HepG2 (cell line): ENCODE measurements around the gene YPEL3. TPM values are rescaled to one million over a fixed set of nuclear protein-coding genes. Genes with fewer than 3 reads are reported as not detected.

Experiments
- ATAC-seq: fragments of 200-7000 bp; cut with Tn5 transposase; 3 replicates; pipeline ENCODE4 v1.9.1; 2020; ENCODE audit warnings: mild to moderate bottlenecking, moderate library complexity
- BruUV-seq: library from RNA; stranded (reverse); fragments of 400-500 nt; replicated peaks from 2 replicates; lab custom pipeline; 2021; lab: Mats Ljungman, UMichigan
- CTCF ChIA-PET: fragments of 300-600 bp; formaldehyde crosslinking; extraction: SDS; loops from one replicate; lab custom pipeline; 2021; ENCODE audit warnings: low total read pairs, inconsistent platforms, low intra/inter-chr PET ratio; lab: Yijun Ruan, JAX
- POLR2A ChIA-PET: fragments of 350-600 bp; sonication (Branson Sonifier 250); formaldehyde crosslinking; loops from one replicate; lab custom pipeline; 2020; ENCODE audit warnings: antibody characterized with exemption, inconsistent platforms; lab: Yijun Ruan, JAX
- DNase-seq: peaks from one replicate; pipeline ENCODE4 v3.0.0-alpha.2; 2015; ENCODE audit warnings: low spot score
- FAIRE-seq: peaks from 3 replicates; lab custom pipeline; 2011; peaks lifted over from hg19 to GRCh38; lab: Jason Lieb, UNC
- H2AFZ ChIP-seq: one replicate; pipeline ENCODE4 v1.6.1; 2011; ENCODE audit warnings: low read length, inconsistent platforms
- H3K27ac ChIP-seq: fragments of 300-600 bp; 3 replicates; pipeline ENCODE4 v1.8.0; 2011; ENCODE audit warnings: mixed run types, mild to moderate bottlenecking, mixed read lengths, low read length, inconsistent platforms; ENCODE audit not compliant: insufficient read depth; ENCODE audit errors: extremely low read length
- H3K27me3 ChIP-seq, 2 experiments: fragments of 200-600 bp in 1 of 2; 2 replicates in 1 of 2; 3 replicates in 1 of 2; pipeline versions ENCODE4 v1.6.0 to v1.8.0; 2011; ENCODE audit warnings: low read length in 2 of 2, mild to moderate bottlenecking in 2 of 2, moderate library complexity in 2 of 2, inconsistent platforms in 1 of 2; ENCODE audit not compliant: insufficient read depth in 2 of 2, control insufficient read depth in 1 of 2
- H3K36me3 ChIP-seq, 2 experiments: fragments of 200-600 bp in 1 of 2; replicated peaks in 1 of 2; 2 replicates in 1 of 2; 3 replicates in 1 of 2; pipeline versions ENCODE4 v1.5.1 to v1.8.0; 2011; ENCODE audit warnings: low read length in 2 of 2, inconsistent platforms in 1 of 2; ENCODE audit not compliant: insufficient read depth in 2 of 2, control insufficient read depth in 1 of 2
- H3K4me1 ChIP-seq: 2 replicates; pipeline ENCODE4 v1.5.1; 2012; ENCODE audit warnings: low read length, inconsistent platforms; ENCODE audit not compliant: insufficient read depth
- H3K4me2 ChIP-seq: 2 replicates; pipeline ENCODE4 v1.6.0; 2011; ENCODE audit warnings: low read depth, low read length, inconsistent platforms
- H3K4me3 ChIP-seq, 3 experiments: fragments of 200-600 bp in 1 of 3; sonication (generic), shearing (Covaris generic) in 1 of 3; replicated peaks in 1 of 3; 2 replicates each; pipeline ENCODE4 v1.5.1; 2011 to 2016; ENCODE audit warnings: low read length in 3 of 3, inconsistent platforms in 2 of 3, low read depth in 2 of 3, mild to moderate bottlenecking in 2 of 3, control low read depth in 1 of 3, mixed read lengths in 1 of 3; ENCODE audit not compliant: insufficient read depth in 1 of 3
- H3K79me2 ChIP-seq: one replicate; pipeline ENCODE4 v1.6.1; 2011; ENCODE audit warnings: low read length, inconsistent platforms; ENCODE audit not compliant: insufficient read depth
- H3K9ac ChIP-seq: 2 replicates; pipeline ENCODE4 v1.6.0; 2011; ENCODE audit warnings: mild to moderate bottlenecking, low read depth, low read length, inconsistent platforms; ENCODE audit not compliant: insufficient read depth
- H3K9me3 ChIP-seq: 2 replicates; pipeline ENCODE4 v1.5.1; 2012; ENCODE audit warnings: mild to moderate bottlenecking, low read length
- H4K20me1 ChIP-seq: 2 replicates; pipeline ENCODE4 v1.6.0; 2011; ENCODE audit warnings: inconsistent platforms, mild to moderate bottlenecking, low read length, moderate library complexity; ENCODE audit not compliant: insufficient read depth
- ASH2L ChIP-seq: fragments of 300-600, 200-600 bp; sonication (generic); IDR thresholded peaks from 2 replicates; pipeline ENCODE4 v1.7.0; 2017; ENCODE audit warnings: low read depth, mild to moderate bottlenecking, moderate library complexity, mixed read lengths, low read length; ENCODE audit not compliant: insufficient read length
- CEBPG ChIP-seq: IDR thresholded peaks from 2 replicates; pipeline ENCODE4 v1.6.1; 2016
- GZF1 ChIP-seq: sonication (generic); formaldehyde crosslinking; IDR thresholded peaks from 2 replicates; pipeline ENCODE4 v1.5.1; 2020; ENCODE audit warnings: mild to moderate bottlenecking, missing genetic modification reagents
- HNRNPK ChIP-seq: fragments of 200-400 bp; formaldehyde crosslinking; IDR thresholded peaks from 2 replicates; pipeline ENCODE4 v1.6.1; 2018; ENCODE audit warnings: low read length, low read depth, moderate library complexity, mild to moderate bottlenecking; ENCODE audit not compliant: poor library complexity, severe bottlenecking
- KMT2A ChIP-seq: sonication (generic); formaldehyde crosslinking; IDR thresholded peaks from 2 replicates; pipeline ENCODE4 v1.4.0; 2020; ENCODE audit warnings: missing genetic modification reagents
- RBM22 ChIP-seq: fragments of 200-400 bp; formaldehyde crosslinking; optimal IDR thresholded peaks from 2 replicates; pipeline ENCODE3; 2017; ENCODE audit warnings: mild to moderate bottlenecking, low read length, moderate library complexity
- SIX4 ChIP-seq: sonication (generic); formaldehyde crosslinking; IDR thresholded peaks from 2 replicates; pipeline ENCODE4 v1.4.0; 2020; ENCODE audit warnings: missing genetic modification reagents
- SMARCC2 ChIP-seq: fragments of 450-650 bp; IDR thresholded peaks from 2 replicates; pipeline ENCODE4 v1.6.1; 2017; ENCODE audit warnings: antibody characterized with exemption, mild to moderate bottlenecking
- TARDBP ChIP-seq: sonication (generic); formaldehyde crosslinking; IDR thresholded peaks from 2 replicates; pipeline ENCODE4 v1.8.0; 2022; ENCODE audit warnings: mild to moderate bottlenecking, missing genetic modification reagents
- ZNF253 ChIP-seq: sonication (generic); formaldehyde crosslinking; IDR thresholded peaks from 2 replicates; pipeline ENCODE4 v1.8.0; 2022; ENCODE audit warnings: mild to moderate bottlenecking, missing genetic modification reagents, borderline replicate concordance
- ZNF296 ChIP-seq: sonication (generic); formaldehyde crosslinking; conservative IDR thresholded peaks from 2 replicates; pipeline ENCODE4 v1.5.0; 2020; ENCODE audit warnings: mild to moderate bottlenecking, missing genetic modification reagents
- ZNF382 ChIP-seq: sonication (generic); formaldehyde crosslinking; IDR thresholded peaks from 2 replicates; pipeline ENCODE4 v1.5.0; 2020; ENCODE audit warnings: missing genetic modification reagents, mild to moderate bottlenecking, borderline replicate concordance
- WGBS: methylation state at CpG from one replicate; pipeline ENCODE4 v1.1.6; 2017; ENCODE audit warnings: low lambda C conversion rate; 5-methylcytosine and 5-hydroxymethylcytosine counted together
- in situ Hi-C: cut with HindIII; loops from 2 replicates; pipeline ENCODE4 v1.10.0; 2017; ENCODE audit warnings: low pct_unique_long_range_greater_than_20kb; ENCODE audit not compliant: extremely low pct_ligation_motif_present
- intact Hi-C: fragments of 100-400 bp; cut with micrococcal nuclease; formaldehyde crosslinking; loops from one replicate; pipeline ENCODE4 v1.10.0; 2022; ENCODE audit not compliant: unreplicated experiment
- polyA plus RNA-seq, 8 experiments: library from polyadenylated mRNA; depleted of rRNA in 3 of 8; stranded (reverse) in 7 of 8; unstranded in 1 of 8; fragments of >200 nt; fragmentation: Illumina TruSeq in 4 of 8; extraction: Trizol in 4 of 8; gene quantifications; 2 replicates each; pipeline versions ENCODE4 v1.2.1 to v1.2.3, GENCODE V29; 2011 to 2016; ENCODE audit warnings: low read depth in 4 of 8, missing spikeins in 1 of 8, mixed read lengths in 1 of 8; ENCODE audit not compliant: insufficient read depth in 1 of 8
- total RNA-seq, 5 experiments: library from RNA; depleted of rRNA; stranded (reverse); fragments of >200 nt; fragmentation: Illumina TruSeq; extraction: Trizol; gene quantifications; 2 replicates each; pipeline ENCODE4 v1.2.3, GENCODE V29; 2016; ENCODE audit warnings: low read depth in 1 of 5
- TF ChIP-seq, protein P1 (sequence below): sonication (generic); formaldehyde crosslinking; IDR thresholded peaks from 2 replicates; pipeline ENCODE4 v1.4.0; 2020; ENCODE audit warnings: missing genetic modification reagents
- TF ChIP-seq, protein P2 (sequence below): sonication (generic); formaldehyde crosslinking; IDR thresholded peaks from 2 replicates; pipeline ENCODE4 v1.5.0; 2020; ENCODE audit warnings: missing genetic modification reagents

YPEL3 gene
- total and polyA plus RNA-seq, 2 of the 13 experiments (the other 11 are each of a cell fraction or from before 2014, with no cell fraction given) = 5.4 to 47.0 TPM

DNA sequence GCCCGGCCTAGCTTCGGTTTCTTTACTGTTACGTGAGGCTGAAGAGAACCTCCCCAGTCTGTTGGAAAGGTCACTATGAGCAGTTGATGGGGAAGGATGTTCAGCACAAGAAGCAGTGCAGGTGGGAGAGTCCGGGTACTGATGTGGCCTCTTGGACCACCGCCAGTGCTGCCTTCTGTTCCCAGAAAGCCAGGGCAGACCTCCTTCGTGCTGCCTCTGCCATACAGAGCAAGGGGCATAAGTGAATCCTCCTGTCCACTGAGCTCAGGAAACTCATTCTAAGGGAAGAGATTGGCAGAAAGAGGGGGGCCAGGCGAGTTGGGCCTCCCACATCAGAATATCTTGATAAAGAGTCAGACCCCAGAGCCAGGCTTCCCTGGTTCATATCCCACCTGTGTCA is 16.5 kb downstream of the YPEL3 start:
- no TSS peak for BruUV-seq
- POLR2A ChIA-PET = interaction anchor here (0.9 to 4.4 kb wide), 3 partner anchors 9 to 15 kb away, joined by 3 to 28 read pairs (median 14); partner anchors contain the start of genes ALDOA and TBX6

DNA sequence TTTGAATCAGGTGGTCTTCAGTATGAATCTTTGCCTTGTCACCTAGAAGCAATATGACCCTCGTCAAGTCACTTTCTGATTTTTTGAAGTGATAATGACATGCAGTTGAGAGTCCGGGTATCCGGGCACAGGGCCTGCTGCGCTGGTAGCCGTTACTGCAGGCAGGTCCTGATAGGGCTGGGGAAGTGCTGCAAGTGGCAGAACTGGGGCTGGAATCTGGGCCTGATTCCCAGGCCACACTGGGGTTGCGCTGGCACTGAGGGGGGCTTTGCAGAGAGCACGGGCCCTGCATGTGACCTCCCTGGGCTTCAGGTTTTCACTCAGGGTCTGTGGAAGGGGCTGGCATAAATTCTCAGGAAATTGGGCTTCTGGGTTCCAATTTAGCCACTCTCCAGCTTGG is 17.3 kb downstream of the YPEL3 start:
- H3K4me1 ChIP-seq = peaks cover 68% of the 10 kb centered on the region
- H4K20me1 ChIP-seq = peaks cover 14% of the 10 kb centered on the region
- WGBS = 91% methylated on average over 5 of the region's 7 CpGs
- no peaks in the 10 kb centered on the region; a peak in 1 of 5 replicates for H3K27me3 ChIP-seq
- no peak for DNase-seq
- no peak overlapping the region for H3K9ac ChIP-seq
- ChIA-PET CTCF (no interaction called here), POLR2A (interaction anchor here (0.9 to 4.4 kb wide), 4 partner anchors 8 to 14 kb away, joined by 3 to 28 read pairs (median 8); partner anchors contain the start of genes ALDOA and TBX6)
- no peak for ATAC-seq
- no TSS peak for BruUV-seq
- no peaks in the 10 kb centered on the region for H3K9me3 ChIP-seq
- FAIRE-seq = no peak
- peaks cover 25 to 50% of the 10 kb centered on the region in 2 experiments for H3K36me3 ChIP-seq
- TF ChIP-seq TARDBP (CRISPR knock-in tag) = no peak
- 0 out of 2 replicates have a peak, but pooled peaks have one; percentile 20 for TF ChIP-seq KMT2A (CRISPR knock-in tag)
- TF ChIP-seq ZNF253 (CRISPR knock-in tag) = 0 out of 2 replicates have a peak, but pooled peaks have one; percentile 45
- TF ChIP-seq, protein P1, sequence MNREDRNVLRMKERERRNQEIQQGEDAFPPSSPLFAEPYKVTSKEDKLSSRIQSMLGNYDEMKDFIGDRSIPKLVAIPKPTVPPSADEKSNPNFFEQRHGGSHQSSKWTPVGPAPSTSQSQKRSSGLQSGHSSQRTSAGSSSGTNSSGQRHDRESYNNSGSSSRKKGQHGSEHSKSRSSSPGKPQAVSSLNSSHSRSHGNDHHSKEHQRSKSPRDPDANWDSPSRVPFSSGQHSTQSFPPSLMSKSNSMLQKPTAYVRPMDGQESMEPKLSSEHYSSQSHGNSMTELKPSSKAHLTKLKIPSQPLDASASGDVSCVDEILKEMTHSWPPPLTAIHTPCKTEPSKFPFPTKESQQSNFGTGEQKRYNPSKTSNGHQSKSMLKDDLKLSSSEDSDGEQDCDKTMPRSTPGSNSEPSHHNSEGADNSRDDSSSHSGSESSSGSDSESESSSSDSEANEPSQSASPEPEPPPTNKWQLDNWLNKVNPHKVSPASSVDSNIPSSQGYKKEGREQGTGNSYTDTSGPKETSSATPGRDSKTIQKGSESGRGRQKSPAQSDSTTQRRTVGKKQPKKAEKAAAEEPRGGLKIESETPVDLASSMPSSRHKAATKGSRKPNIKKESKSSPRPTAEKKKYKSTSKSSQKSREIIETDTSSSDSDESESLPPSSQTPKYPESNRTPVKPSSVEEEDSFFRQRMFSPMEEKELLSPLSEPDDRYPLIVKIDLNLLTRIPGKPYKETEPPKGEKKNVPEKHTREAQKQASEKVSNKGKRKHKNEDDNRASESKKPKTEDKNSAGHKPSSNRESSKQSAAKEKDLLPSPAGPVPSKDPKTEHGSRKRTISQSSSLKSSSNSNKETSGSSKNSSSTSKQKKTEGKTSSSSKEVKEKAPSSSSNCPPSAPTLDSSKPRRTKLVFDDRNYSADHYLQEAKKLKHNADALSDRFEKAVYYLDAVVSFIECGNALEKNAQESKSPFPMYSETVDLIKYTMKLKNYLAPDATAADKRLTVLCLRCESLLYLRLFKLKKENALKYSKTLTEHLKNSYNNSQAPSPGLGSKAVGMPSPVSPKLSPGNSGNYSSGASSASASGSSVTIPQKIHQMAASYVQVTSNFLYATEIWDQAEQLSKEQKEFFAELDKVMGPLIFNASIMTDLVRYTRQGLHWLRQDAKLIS (CRISPR knock-in tag) = no peak
- peak overlapping the region; percentile 91; the same call in 1 of the 2 replicates for H3K4me2 ChIP-seq
- H2AFZ ChIP-seq = no peak overlapping the region
- no peak overlapping the region for H3K27ac ChIP-seq
- in situ Hi-C loops (loop anchor here (25.0 kb wide), 1 partner anchor 559 kb away; no protein-coding TSS in a partner anchor), intact Hi-C loops (no loop called here)
- H3K79me2 ChIP-seq = peaks cover 51% of the 10 kb centered on the region
- H3K4me3 ChIP-seq = no peak overlapping the region; a peak in 1 of 6 replicates

More for the DNA sequence above, 16.5 kb downstream of the YPEL3 start:
- in situ Hi-C loops (loop anchor here (25.0 kb wide), 1 partner anchor 558 kb away; no protein-coding TSS in a partner anchor), intact Hi-C loops (no loop called here)
- no peak overlapping the region for H3K27ac ChIP-seq
- peaks cover 31 to 57% of the 10 kb centered on the region in 2 experiments for H3K36me3 ChIP-seq
- H3K9ac ChIP-seq = no peak overlapping the region; the same call in 1 of the 2 replicates
- H4K20me1 ChIP-seq = peaks cover 14% of the 10 kb centered on the region
- H2AFZ ChIP-seq = no peak overlapping the region
- FAIRE-seq (no peak), DNase-seq (no peak), ATAC-seq (no peak)
- peaks cover 51% of the 10 kb centered on the region for H3K79me2 ChIP-seq
- H3K9me3 ChIP-seq = no peaks in the 10 kb centered on the region
- no peaks in the 10 kb centered on the region; a peak in 1 of 5 replicates for H3K27me3 ChIP-seq
- H3K4me2 ChIP-seq = no peak overlapping the region
- TF ChIP-seq SIX4 (CRISPR knock-in tag) (no peak), RBM22 (no peak), ZNF296 (CRISPR knock-in tag) (no peak), SMARCC2 (no peak), HNRNPK (no peak), ASH2L (no peak), ZNF382 (CRISPR knock-in tag) (no peak), CEBPG (CRISPR knock-in tag) (no peak), GZF1 (CRISPR knock-in tag) (no peak)
- TF ChIP-seq, protein P2, sequence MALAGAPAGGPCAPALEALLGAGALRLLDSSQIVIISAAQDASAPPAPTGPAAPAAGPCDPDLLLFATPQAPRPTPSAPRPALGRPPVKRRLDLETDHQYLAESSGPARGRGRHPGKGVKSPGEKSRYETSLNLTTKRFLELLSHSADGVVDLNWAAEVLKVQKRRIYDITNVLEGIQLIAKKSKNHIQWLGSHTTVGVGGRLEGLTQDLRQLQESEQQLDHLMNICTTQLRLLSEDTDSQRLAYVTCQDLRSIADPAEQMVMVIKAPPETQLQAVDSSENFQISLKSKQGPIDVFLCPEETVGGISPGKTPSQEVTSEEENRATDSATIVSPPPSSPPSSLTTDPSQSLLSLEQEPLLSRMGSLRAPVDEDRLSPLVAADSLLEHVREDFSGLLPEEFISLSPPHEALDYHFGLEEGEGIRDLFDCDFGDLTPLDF (CRISPR knock-in tag) = no peak
- CTCF ChIA-PET = no interaction called here
- WGBS = 92% methylated on average over 7 of the region's 7 CpGs
- H3K4me1 ChIP-seq = peaks cover 68% of the 10 kb centered on the region
- no peak overlapping the region for H3K4me3 ChIP-seq
